Smooth muscle cell (in vitro differentiated cells): Measurements from ENCODE around the gene DNAAF8. TPM values are rescaled to one million over a fixed set of nuclear protein-coding genes. Genes with fewer than 3 reads are reported as not detected.
A peak's percentile ranks its signal among the peaks of the same experiment; 100 is the strongest.

Experiments used
- DNase-seq: peaks from one replicate; lab custom pipeline; 2025; ENCODE audit not compliant: unreplicated experiment; lab: John Stamatoyannopoulos, UW
- H2AFZ ChIP-seq: fragments of 200-600 bp; sonication (generic); 2 replicates; pipeline ENCODE4 v1.6.0; 2016; ENCODE audit warnings: antibody characterized with exemption, low read depth, mild to moderate bottlenecking
- H3F3A ChIP-seq: fragments of 200-600 bp; sonication (generic); 2 replicates; pipeline ENCODE4 v1.6.0; 2017; ENCODE audit warnings: antibody characterized with exemption, low read depth
- H3K27ac ChIP-seq: fragments of 200-600 bp; sonication (generic); 2 replicates; pipeline ENCODE4 v1.5.1; 2016; ENCODE audit warnings: low read depth, mild to moderate bottlenecking
- H3K27me3 ChIP-seq: fragments of 200-600 bp; sonication (generic); 2 replicates; pipeline ENCODE4 v1.6.1; 2016; ENCODE audit warnings: low read depth, mild to moderate bottlenecking
- H3K36me3 ChIP-seq: fragments of 200-600 bp; sonication (generic); 2 replicates; pipeline ENCODE4 v1.5.1; 2016; ENCODE audit warnings: low read depth
- H3K4me1 ChIP-seq: fragments of 200-600 bp; sonication (generic); 2 replicates; pipeline ENCODE4 v1.5.1; 2016; ENCODE audit warnings: low read depth
- H3K4me2 ChIP-seq: fragments of 200-600 bp; sonication (generic); 2 replicates; pipeline ENCODE4 v1.6.0; 2016; ENCODE audit warnings: mild to moderate bottlenecking
- H3K4me3 ChIP-seq: fragments of 200-600 bp; sonication (generic); 2 replicates; pipeline ENCODE4 v1.5.1; 2016; ENCODE audit warnings: mild to moderate bottlenecking
- H3K79me2 ChIP-seq: fragments of 200-600 bp; sonication (generic); 2 replicates; pipeline ENCODE4 v1.6.0; 2016; ENCODE audit warnings: low read depth, mild to moderate bottlenecking
- H3K9ac ChIP-seq: fragments of 200-600 bp; sonication (generic); 2 replicates; pipeline ENCODE4 v1.6.0; 2016; ENCODE audit warnings: low read depth
- H3K9me3 ChIP-seq: fragments of 200-600 bp; sonication (generic); replicated peaks from 2 replicates; pipeline ENCODE4 v1.5.1; 2016; ENCODE audit warnings: low read depth
- H4K20me1 ChIP-seq: fragments of 200-600 bp; sonication (generic); 2 replicates; pipeline ENCODE4 v1.6.0; 2016; ENCODE audit warnings: low read depth
- CTCF ChIP-seq: fragments of 200-600 bp; sonication (generic); IDR thresholded peaks from 2 replicates; pipeline ENCODE4 v1.5.1; 2017; ENCODE audit warnings: borderline replicate concordance, mild to moderate bottlenecking, antibody characterized with exemption; ENCODE audit not compliant: insufficient read depth, poor library complexity, severe bottlenecking
- WGBS: methylation state at CpG from one replicate; pipeline ENCODE4 v1.1.7; 2016; ENCODE audit warnings: low lambda C conversion rate; 5-methylcytosine and 5-hydroxymethylcytosine counted together
- polyA plus RNA-seq: library from polyadenylated mRNA; unstranded; fragments of >200 nt; fragmentation: Nextera tagmentation; extraction: Ambion mirVana; gene quantifications from 2 replicates; pipeline ENCODE4 v1.2.1, GENCODE V29; 2016
- total RNA-seq: library from RNA; depleted of rRNA; stranded (reverse); fragments of >200 nt; gene quantifications from 2 replicates; pipeline ENCODE4 v1.2.3, GENCODE V29; 2014

Gene DNAAF8
- total and polyA plus RNA-seq, 2 experiments from 2014 or later = 2.9 TPM; not detected in 1

- Histone ChIP-seq H3K27ac (no peak overlapping the region), H3K79me2 (peaks cover 8% of the 10 kb centered on the region), H3K36me3 (no peaks in the 10 kb centered on the region), H3K9ac (peak overlapping the region; percentile 80), H3K27me3 (no peaks in the 10 kb centered on the region), H3K4me2 (peak overlapping the region; percentile 87), H3F3A (peaks cover 3% of the 10 kb centered on the region), H3K9me3 (no peaks in the 10 kb centered on the region), H2AFZ (peak overlapping the region; percentile 83), H3K4me1 (peaks cover 6% of the 10 kb centered on the region), H4K20me1 (no peaks in the 10 kb centered on the region), H3K4me3 (peak overlapping the region; percentile 79)
- DNase-seq = no peak
- TF ChIP-seq CTCF = no peak
- WGBS = 25% methylated on average over 17 of the region's 17 CpGs
Observed at GRCh38 chr16:4733211-4733742, 1.1 kb upstream of the DNAAF8 start.

- Histone ChIP-seq H3K36me3 (no peaks in the 10 kb centered on the region), H3K27me3 (no peaks in the 10 kb centered on the region), H4K20me1 (no peaks in the 10 kb centered on the region), H3K4me1 (peaks cover 6% of the 10 kb centered on the region), H3F3A (peaks cover 3% of the 10 kb centered on the region), H3K27ac (no peak overlapping the region), H3K9ac (peak overlapping the region; percentile 80), H2AFZ (peak overlapping the region; percentile 83), H3K79me2 (peaks cover 8% of the 10 kb centered on the region), H3K4me3 (peak overlapping the region; percentile 79), H3K4me2 (peak overlapping the region; percentile 87), H3K9me3 (no peaks in the 10 kb centered on the region)
- 1% methylated on average over 19 of the region's 19 CpGs for WGBS
- DNase-seq = no peak
- no peak for TF ChIP-seq CTCF
Observed at GRCh38 chr16:4733747-4734062, 632 bp upstream of the DNAAF8 start.

DNA sequence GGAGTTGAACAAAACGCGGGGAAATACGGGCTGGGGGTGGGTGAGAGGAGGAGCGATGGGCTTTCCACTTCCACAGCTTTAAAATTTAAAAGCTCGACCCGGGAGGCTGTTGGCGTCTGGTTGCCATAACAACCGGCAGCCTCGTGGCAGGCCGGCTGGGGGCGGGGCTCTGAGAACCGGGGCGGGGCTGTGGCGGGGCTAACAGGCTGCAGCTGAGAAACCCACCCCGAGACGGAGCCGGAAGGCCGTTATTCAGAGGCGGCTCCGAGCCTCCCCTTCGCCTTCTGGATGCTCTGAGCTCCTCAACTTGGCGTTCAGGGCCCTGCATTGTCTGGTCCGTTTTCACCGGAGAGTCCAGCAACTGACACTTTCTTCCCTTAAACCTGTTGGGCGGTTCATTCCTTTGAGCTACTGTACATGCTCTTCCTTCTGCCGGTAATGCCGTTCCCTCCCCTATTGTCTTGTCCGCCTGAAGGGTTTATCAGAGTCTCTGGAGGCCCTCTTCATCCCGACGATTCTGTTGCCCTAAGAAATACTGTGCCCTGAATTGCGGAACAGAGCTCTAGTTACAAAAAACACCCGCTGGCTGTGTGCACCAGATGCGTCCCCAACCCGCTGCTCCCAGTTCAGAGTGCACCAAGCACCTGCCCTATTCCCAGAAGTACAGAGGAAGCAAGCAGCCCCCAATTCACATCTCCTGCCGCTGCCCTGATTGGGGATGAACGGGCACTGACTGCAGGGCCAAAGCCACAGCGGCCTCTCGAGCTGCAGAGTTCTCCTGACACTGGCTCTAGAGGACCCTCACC is 596 bp downstream of the DNAAF8 start:
- Histone ChIP-seq H3K27me3 (no peaks in the 10 kb centered on the region), H3K4me3 (peak overlapping the region; percentile 79), H3K79me2 (peaks cover 8% of the 10 kb centered on the region), H2AFZ (peak overlapping the region; percentile 42), H3K27ac (peak overlapping the region; percentile 83), H3K4me2 (peak overlapping the region; percentile 87), H3K9ac (peak overlapping the region; percentile 80), H3K36me3 (no peaks in the 10 kb centered on the region), H3K4me1 (peaks cover 6% of the 10 kb centered on the region), H3K9me3 (no peaks in the 10 kb centered on the region), H3F3A (peaks cover 3% of the 10 kb centered on the region), H4K20me1 (no peaks in the 10 kb centered on the region)
- TF ChIP-seq CTCF = no peak
- WGBS = 13% methylated on average over 34 of the region's 38 CpGs
- peak; percentile 69 for DNase-seq
